Suprapubic skin (tissue), 4 donors: ENCODE measurements around the gene COP1.

Source experiments
- CTCF ChIP-seq, 2 donors: fragments of 200-600 bp in 1 of 2; fragments of 450-650 bp in 1 of 2; sonication (generic) in 1 of 2; IDR thresholded peaks; one replicate each; pipeline ENCODE4 v1.5.1; 2016 to 2019; ENCODE audit warnings: antibody characterized with exemption in 2 of 2, mild to moderate bottlenecking in 1 of 2, moderate library complexity in 1 of 2
- EP300 ChIP-seq: sonication (generic); formaldehyde crosslinking; IDR thresholded peaks from one replicate; pipeline ENCODE4 v1.6.1; 2017; ENCODE audit warnings: antibody characterized with exemption
- POLR2A ChIP-seq, 2 donors: fragments of 450-650 bp; IDR thresholded peaks; one replicate each; pipeline ENCODE4 v1.6.1; 2017; ENCODE audit warnings: antibody characterized with exemption in 2 of 2, mild to moderate bottlenecking in 2 of 2, moderate library complexity in 2 of 2
- POLR2AphosphoS5 ChIP-seq, 3 donors: sonication (generic); formaldehyde crosslinking; IDR thresholded peaks; one replicate each; pipeline ENCODE4 v1.6.1; 2017; ENCODE audit warnings: antibody characterized with exemption in 3 of 3

- TF ChIP-seq CTCF (IDR thresholded peaks at IDR 0.05) (no peak), POLR2A (IDR thresholded peaks at IDR 0.05) (no peak), POLR2AphosphoS5 (IDR thresholded peaks at IDR 0.05) (no peak), EP300 (no peak)
These were observed 306.9 kb downstream of the COP1 start for GRCh38 chr1:175900171-175900570.
